CD14-positive monocyte (primary cell): ENCODE measurements around the gene PHOSPHO2. TPM values are rescaled to one million over a fixed set of nuclear protein-coding genes. Genes with fewer than 3 reads are reported as not detected.

Source experiments
- DNase-seq, 3 donors: peaks; one replicate each; pipeline ENCODE4 v3.0.0-alpha.2; 2011 to 2022
- H2AFZ ChIP-seq: 2 replicates; pipeline ENCODE4 v1.6.0; 2012; ENCODE audit warnings: mild to moderate bottlenecking, low read depth, low read length, inconsistent platforms; ENCODE audit not compliant: insufficient read depth, poor library complexity, severe bottlenecking
- H3K27ac ChIP-seq, 2 donors: 1 replicate in 1 of 2; 2 replicates in 1 of 2; pipeline ENCODE4 v1.5.1; 2012 to 2013; ENCODE audit warnings: low read length in 2 of 2, control low read depth in 1 of 2, inconsistent platforms in 1 of 2, low read depth in 1 of 2, mild to moderate bottlenecking in 1 of 2
- H3K27me3 ChIP-seq, 2 donors: one replicate each; pipeline versions ENCODE4 v1.6.0 to v1.6.1; 2011 to 2013; ENCODE audit warnings: low read length in 2 of 2; ENCODE audit not compliant: control insufficient read depth in 2 of 2, insufficient read depth in 2 of 2
- H3K36me3 ChIP-seq, 2 donors: replicated peaks in 1 of 2; 1 replicate in 1 of 2; 2 replicates in 1 of 2; pipeline versions ENCODE4 v1.5.1 to v1.6.1; 2012 to 2013; ENCODE audit warnings: low read length in 2 of 2, control low read depth in 1 of 2, inconsistent platforms in 1 of 2, mild to moderate bottlenecking in 1 of 2; ENCODE audit not compliant: insufficient read depth in 2 of 2, control insufficient read depth in 1 of 2
- H3K4me1 ChIP-seq, 2 donors: 1 replicate in 1 of 2; 2 replicates in 1 of 2; pipeline versions ENCODE4 v1.5.1 to v1.6.1; 2012 to 2013; ENCODE audit warnings: low read length in 2 of 2, control low read depth in 1 of 2, inconsistent platforms in 1 of 2, mild to moderate bottlenecking in 1 of 2, moderate library complexity in 1 of 2; ENCODE audit not compliant: insufficient read depth in 2 of 2, control insufficient read depth in 1 of 2
- H3K4me2 ChIP-seq: replicated peaks from 2 replicates; pipeline ENCODE3; 2012; ENCODE audit warnings: low read length, moderate library complexity, mild to moderate bottlenecking; ENCODE audit not compliant: poor library complexity, severe bottlenecking; ENCODE audit errors: extremely low read depth
- H3K4me3 ChIP-seq, 3 experiments: fragments of 200-600 bp in 1 of 3; sonication (generic) in 1 of 3; replicated peaks in 1 of 3; 1 replicate in 2 of 3; 2 replicates in 1 of 3; pipeline ENCODE4 v1.5.1; 2011 to 2013; ENCODE audit warnings: low read length in 3 of 3, mild to moderate bottlenecking in 3 of 3, control low read depth in 2 of 3, low read depth in 2 of 3, inconsistent platforms in 1 of 3, moderate library complexity in 1 of 3
- H3K79me2 ChIP-seq: 2 replicates; pipeline ENCODE4 v1.6.0; 2012; ENCODE audit warnings: mild to moderate bottlenecking, control low read depth, inconsistent platforms, low read length, moderate library complexity; ENCODE audit not compliant: insufficient read depth
- H3K9ac ChIP-seq: 2 replicates; pipeline ENCODE4 v1.6.0; 2017; ENCODE audit warnings: low read length, mild to moderate bottlenecking; ENCODE audit not compliant: insufficient read depth, poor library complexity, severe bottlenecking
- H3K9me3 ChIP-seq, 2 donors: replicated peaks in 1 of 2; 1 replicate in 1 of 2; 2 replicates in 1 of 2; pipeline versions ENCODE4 v1.5.1 to v1.6.1; 2012 to 2013; ENCODE audit warnings: low read length in 2 of 2, control low read depth in 1 of 2; ENCODE audit not compliant: control insufficient read depth in 1 of 2, insufficient read depth in 1 of 2
- H4K20me1 ChIP-seq: 2 replicates; pipeline ENCODE4 v1.6.0; 2012; ENCODE audit warnings: mild to moderate bottlenecking, low read length, control low read depth, moderate library complexity; ENCODE audit not compliant: insufficient read depth
- H3K27ac Mint-ChIP-seq, 7 donors: one replicate each; pipeline ENCODE4 v1.8.0; 2020; ENCODE audit warnings: mild to moderate bottlenecking in 7 of 7, mixed read lengths in 7 of 7, moderate library complexity in 6 of 7, inconsistent platforms in 2 of 7
- H3K27me3 Mint-ChIP-seq, 3 donors: one replicate each; pipeline ENCODE4 v1.8.0; 2021 to 2022; ENCODE audit warnings: low read depth in 3 of 3, mild to moderate bottlenecking in 3 of 3, mixed read lengths in 3 of 3, moderate library complexity in 3 of 3, inconsistent platforms in 1 of 3
- H3K36me3 Mint-ChIP-seq, 2 donors: one replicate each; pipeline ENCODE4 v1.8.0; 2020; ENCODE audit warnings: mixed read lengths in 2 of 2, inconsistent platforms in 1 of 2, mild to moderate bottlenecking in 1 of 2
- H3K4me1 Mint-ChIP-seq: one replicate; pipeline ENCODE4 v1.8.0; 2020; ENCODE audit warnings: mild to moderate bottlenecking, mixed read lengths
- H3K4me3 Mint-ChIP-seq, 2 donors: one replicate each; pipeline ENCODE4 v1.8.0; 2020; ENCODE audit warnings: mild to moderate bottlenecking in 2 of 2, mixed read lengths in 2 of 2, moderate library complexity in 1 of 2
- H3K9me3 Mint-ChIP-seq, 7 donors: one replicate each; pipeline ENCODE4 v1.8.0; 2020 to 2022; ENCODE audit warnings: mixed read lengths in 7 of 7, mild to moderate bottlenecking in 6 of 7, moderate library complexity in 6 of 7, inconsistent platforms in 2 of 7
- CTCF ChIP-seq: fragments of 200-600 bp; IDR thresholded peaks from one replicate; pipeline ENCODE4 v1.8.0; 2022; ENCODE audit warnings: antibody characterized with exemption, mild to moderate bottlenecking
- WGBS: methylation state at CpG from one replicate; pipeline ENCODE4 v1.1.5; 2013; ENCODE audit warnings: missing lambda C conversion rate; ENCODE audit not compliant: insufficient coverage; 5-methylcytosine and 5-hydroxymethylcytosine counted together
- intact Hi-C, 2 donors: fragments of 100-400 bp; cut with micrococcal nuclease; formaldehyde crosslinking; loops; one replicate each; pipeline versions ENCODE4 v1.15.0 to v1.15.1; 2023
- polyA plus RNA-seq, 3 donors: library from polyadenylated mRNA; depleted of rRNA in 1 of 3; unstranded in 2 of 3; stranded (reverse) in 1 of 3; fragments of 300-500 nt in 2 of 3; fragments of >200 nt in 1 of 3; fragmentation: Illumina TruSeq in 2 of 3; gene quantifications; 1 replicate in 2 of 3; 2 replicates in 1 of 3; pipeline ENCODE4 v1.2.3, GENCODE V29; 2012 to 2021

Gene PHOSPHO2
- polyA plus RNA-seq, 3 donors, result 0.53 to 1.2 (median 0.74) TPM

GRCh38 chr2:169649278-169649677 is 45.0 kb upstream of the PHOSPHO2 start:
- Histone ChIP-seq H3K36me3 (no peaks in the 10 kb centered on the region), H4K20me1 (no peaks in the 10 kb centered on the region), H3K4me3 (no peak overlapping the region), H3K9ac (no peak overlapping the region), H3K4me1 (no peaks in the 10 kb centered on the region), H3K27me3 (no peaks in the 10 kb centered on the region), H3K9me3 (no peaks in the 10 kb centered on the region), H3K27ac (no peak overlapping the region), H3K4me2 (no peak overlapping the region), H3K79me2 (no peaks in the 10 kb centered on the region), H2AFZ (no peak overlapping the region)
- Mint-ChIP-seq H3K9me3 (peaks cover 0 to 2% (median 0%) of the 10 kb centered on the region in 7 donors), H3K4me1 (peaks cover 4% of the 10 kb centered on the region), H3K27me3 (peaks cover 0 to 6% (median 4%) of the 10 kb centered on the region in 3 donors), H3K36me3 (no peaks in the 10 kb centered on the region), H3K4me3 (no peak overlapping the region), H3K27ac (no peak overlapping the region)
- TF ChIP-seq CTCF, result no peak
- no CpG with 5 or more reads among the region's 1 CpG for WGBS
- DNase-seq, result no peak
- intact Hi-C loops, result no loop called here

GRCh38 chr2:169653636-169654035 is 40.6 kb upstream of the PHOSPHO2 start:
- no peaks in the 10 kb centered on the region for H3K79me2 ChIP-seq
- Mint-ChIP-seq H3K4me1 (peaks cover 6% of the 10 kb centered on the region), H3K36me3 (no peaks in the 10 kb centered on the region), H3K4me3 (no peak overlapping the region), H3K27ac (no peak overlapping the region), H3K27me3 (peaks cover 2 to 9% (median 6%) of the 10 kb centered on the region in 3 donors), H3K9me3 (peaks cover 0 to 3% (median 0%) of the 10 kb centered on the region in 7 donors)
- TF ChIP-seq CTCF, result no peak
- H3K9ac ChIP-seq, result no peak overlapping the region
- no peaks in the 10 kb centered on the region for H3K27me3 ChIP-seq
- WGBS, result 94% methylated on average over 2 of the region's 3 CpGs
- intact Hi-C loops, result no loop called here
- no peak for DNase-seq
- no peak overlapping the region for H3K4me3 ChIP-seq
- H3K9me3 ChIP-seq, result no peaks in the 10 kb centered on the region
- no peak overlapping the region for H3K4me2 ChIP-seq
- H4K20me1 ChIP-seq, result no peaks in the 10 kb centered on the region
- no peaks in the 10 kb centered on the region for H3K36me3 ChIP-seq
- no peaks in the 10 kb centered on the region for H3K4me1 ChIP-seq
- no peak overlapping the region for H3K27ac ChIP-seq
- H2AFZ ChIP-seq, result no peak overlapping the region
